MCF 10A (cell line): ENCODE data around the gene SLC25A10. TPM values are rescaled to one million over a fixed set of nuclear protein-coding genes. Genes with fewer than 3 reads are reported as not detected.

Source experiments
- BruUV-seq: library from RNA; stranded (reverse); fragments of 400-500 nt; replicated peaks from 2 replicates; lab custom pipeline; 2021; lab: Mats Ljungman, UMichigan
- CTCF ChIA-PET: fragments of 300-600 bp; sonication (Branson Sonifier 250); formaldehyde crosslinking; extraction: SDS; loops from one replicate; lab custom pipeline; 2021; ENCODE audit warnings: antibody characterized with exemption, inconsistent platforms; lab: Yijun Ruan, JAX
- POLR2A ChIA-PET: fragments of 300-600, 350-650 bp; sonication (Branson Sonifier 250); formaldehyde crosslinking; extraction: SDS; loops from one replicate; lab custom pipeline; 2020; ENCODE audit warnings: antibody characterized with exemption, inconsistent platforms; lab: Yijun Ruan, JAX
- DNase-seq: peaks from one replicate; pipeline ENCODE4 v3.0.0-alpha.2; 2018; ENCODE audit not compliant: unreplicated experiment
- H3K27ac Mint-ChIP-seq: one replicate; pipeline ENCODE4 v1.8.0; 2022; ENCODE audit warnings: mild to moderate bottlenecking, low read depth, mixed read lengths; ENCODE audit not compliant: unreplicated experiment
- H3K27me3 Mint-ChIP-seq: one replicate; pipeline ENCODE4 v1.8.0; 2022; ENCODE audit warnings: mixed read lengths; ENCODE audit not compliant: insufficient read depth, unreplicated experiment
- H3K36me3 Mint-ChIP-seq: one replicate; pipeline ENCODE4 v1.8.0; 2022; ENCODE audit warnings: mild to moderate bottlenecking, moderate library complexity, mixed read lengths; ENCODE audit not compliant: insufficient read depth, unreplicated experiment
- H3K4me1 Mint-ChIP-seq: one replicate; pipeline ENCODE4 v1.8.0; 2022; ENCODE audit warnings: mixed read lengths; ENCODE audit not compliant: insufficient read depth, unreplicated experiment
- H3K4me3 Mint-ChIP-seq: one replicate; pipeline ENCODE4 v1.8.0; 2022; ENCODE audit warnings: mild to moderate bottlenecking, moderate library complexity, mixed read lengths; ENCODE audit not compliant: unreplicated experiment
- H3K9me3 Mint-ChIP-seq: one replicate; pipeline ENCODE4 v1.8.0; 2022; ENCODE audit warnings: mixed read lengths; ENCODE audit not compliant: unreplicated experiment
- CTCF ChIP-seq: fragments of 200-600 bp; IDR thresholded peaks from one replicate; pipeline ENCODE4 v1.8.0; 2022; ENCODE audit warnings: antibody characterized with exemption, mild to moderate bottlenecking; ENCODE audit not compliant: unreplicated experiment
- intact Hi-C: fragments of 100-400 bp; cut with micrococcal nuclease; formaldehyde crosslinking; loops from 2 replicates; pipeline ENCODE4 v1.14.1; 2022
- total RNA-seq: library from RNA; stranded (reverse); gene quantifications from 2 replicates; pipeline ENCODE4 v1.2.3, GENCODE V29; 2022

The SLC25A10 gene
- total RNA-seq, 1 experiment from 2014 or later: 9.5 TPM

- ChIA-PET POLR2A (interaction anchor here (0.6 to 5.0 kb wide), 32 partner anchors 8 to 468 kb away, joined by 3 to 122 read pairs (median 4); partner anchors contain the start of genes CCDC137, FAAP100, MCRIP1 and MRPL12), CTCF (interaction anchor here (0.7 to 1.0 kb wide), 4 partner anchors 15 to 30 kb away, joined by 3 to 5 read pairs (median 3); no protein-coding TSS in a partner anchor)
- H3K4me3 Mint-ChIP-seq: peak within 1 kb of the TSS; percentile 91
- intact Hi-C loops: loop anchor here (1.0 to 2.0 kb wide), 2 partner anchors 17 to 47 kb away; partner anchors contain the start of genes CCDC137, NPLOC4, OXLD1 and TSPAN10
- no peaks in the 10 kb centered on the region for H3K27me3 Mint-ChIP-seq
- BruUV-seq: no TSS peak
- no peaks in the 10 kb centered on the region for H3K9me3 Mint-ChIP-seq
- peaks cover 45% of the 10 kb centered on the region for H3K36me3 Mint-ChIP-seq
- H3K4me1 Mint-ChIP-seq: peaks cover 5% of the 10 kb centered on the region
- DNase-seq: peak; percentile 99
- no peak for TF ChIP-seq CTCF
- H3K27ac Mint-ChIP-seq: peak within 1 kb of the TSS; percentile 89
Measured at GRCh38 chr17:81683584-81684441, 28.3 kb upstream of the SLC25A10 start, which contains the start of the genes ARL16 and HGS. ARL16 (minus strand) TSS chr17:81683797; CDS start chr17:81683753, 44 bp downstream. HGS (plus strand) TSS chr17:81684011; CDS start chr17:81684067, 56 bp downstream.

- CTCF ChIA-PET: interaction anchor here (0.6 to 0.9 kb wide), 3 partner anchors 16 to 206 kb away, joined by 3 to 5 read pairs (median 4); no protein-coding TSS in a partner anchor
- Mint-ChIP-seq H3K4me1 (peaks cover 5% of the 10 kb centered on the region), H3K27ac (peak overlapping the region; percentile 89), H3K9me3 (no peaks in the 10 kb centered on the region), H3K27me3 (no peaks in the 10 kb centered on the region), H3K4me3 (peak overlapping the region; percentile 91), H3K36me3 (peaks cover 51% of the 10 kb centered on the region)
- TSS peak; percentile 77 for BruUV-seq
- POLR2A ChIA-PET: interaction anchor here (0.6 to 5.0 kb wide), 20 partner anchors 12 to 242 kb away, joined by 3 to 122 read pairs (median 6); partner anchors contain the start of genes CCDC137, FAAP100, MCRIP1 and MRPL12
- no peak for DNase-seq
- TF ChIP-seq CTCF: no peak
- intact Hi-C loops: no loop called here
Measured at GRCh38 chr17:81684442-81684911, 27.6 kb upstream of the SLC25A10 start.

- TF ChIP-seq CTCF: no peak
- H3K4me1 Mint-ChIP-seq: peaks cover 5% of the 10 kb centered on the region
- H3K9me3 Mint-ChIP-seq: no peaks in the 10 kb centered on the region
- ChIA-PET CTCF (interaction anchor here (0.6 to 1.7 kb wide), 3 partner anchors 9 to 205 kb away, joined by 4 to 5 read pairs (median 4); no protein-coding TSS in a partner anchor), POLR2A (interaction anchor here (0.6 to 5.0 kb wide), 13 partner anchors 11 to 446 kb away, joined by 3 to 122 read pairs (median 6); partner anchors contain the start of genes CCDC137, FAAP100, MRPL12 and NDUFAF8)
- H3K27ac Mint-ChIP-seq: peak overlapping the region; percentile 89
- peaks cover 48% of the 10 kb centered on the region for H3K36me3 Mint-ChIP-seq
- H3K27me3 Mint-ChIP-seq: no peaks in the 10 kb centered on the region
- DNase-seq: peak; percentile 65
- peak overlapping the region; percentile 91 for H3K4me3 Mint-ChIP-seq
- intact Hi-C loops: no loop called here
- no TSS peak for BruUV-seq
Measured at GRCh38 chr17:81685108-81685507, 27.0 kb upstream of the SLC25A10 start.
